GM12878 (cell line): ENCODE results near the gene STX19. TPM values are rescaled to one million over a fixed set of nuclear protein-coding genes. Genes with fewer than 3 reads are reported as not detected.

Experiments used
- ATF7 ChIP-seq: fragments of 450-650 bp; IDR thresholded peaks from 2 replicates; pipeline ENCODE4 v1.6.1; 2016; ENCODE audit warnings: low read depth, mild to moderate bottlenecking
- CBFB ChIP-seq: IDR thresholded peaks from 2 replicates; pipeline ENCODE4 v1.6.1; 2016; ENCODE audit warnings: antibody characterized with exemption, low read depth
- CBX5 ChIP-seq: sonication (generic); IDR thresholded peaks from 2 replicates; pipeline ENCODE4 v1.6.1; 2016; ENCODE audit warnings: low read depth, moderate library complexity, mild to moderate bottlenecking, inconsistent platforms
- CTCF ChIP-seq, 3 experiments: IDR thresholded peaks in 2 of 3; conservative IDR thresholded peaks in 1 of 3; 2 replicates each; pipeline ENCODE4 v1.5.1; 2011; ENCODE audit warnings: low read depth in 3 of 3, low read length in 3 of 3, mild to moderate bottlenecking in 3 of 3, control low read depth in 2 of 3, moderate library complexity in 2 of 3, inconsistent platforms in 1 of 3, mixed read lengths in 1 of 3; ENCODE audit not compliant: control insufficient read depth in 2 of 3, insufficient read depth in 1 of 3; ENCODE audit errors: extremely low read depth in 1 of 3
- E4F1 ChIP-seq: fragments of 450-650 bp; IDR thresholded peaks from 2 replicates; pipeline ENCODE4 v1.6.1; 2018; ENCODE audit warnings: borderline replicate concordance, mild to moderate bottlenecking; ENCODE audit not compliant: partially characterized antibody
- ESRRA ChIP-seq: IDR thresholded peaks from 2 replicates; pipeline ENCODE4 v1.6.1; 2012; ENCODE audit warnings: mild to moderate bottlenecking, low read length, improper control_type of control experiment
- ETV6 ChIP-seq, 2 experiments: fragments of 450-650 bp in 1 of 2; IDR thresholded peaks in 1 of 2; conservative IDR thresholded peaks in 1 of 2; 2 replicates each; pipeline ENCODE4 v1.6.1; 2014; ENCODE audit warnings: antibody characterized with exemption in 1 of 2, borderline replicate concordance in 1 of 2, low read depth in 1 of 2, mild to moderate bottlenecking in 1 of 2, moderate library complexity in 1 of 2
- GATAD2B ChIP-seq: fragments of 450-650 bp; conservative IDR thresholded peaks from 2 replicates; pipeline ENCODE4 v1.6.1; 2017; ENCODE audit warnings: low read depth, mild to moderate bottlenecking, moderate library complexity
- HCFC1 ChIP-seq: fragments of 150-350 bp; IDR thresholded peaks from 2 replicates; pipeline ENCODE4 v1.6.1; 2014; ENCODE audit warnings: low read length
- HDAC6 ChIP-seq: fragments of 200-600 bp; sonication (generic); IDR thresholded peaks from one replicate; pipeline ENCODE4 v1.8.0; 2017; ENCODE audit warnings: antibody characterized with exemption; ENCODE audit not compliant: unreplicated experiment
- IRF5 ChIP-seq: fragments of 450-650 bp; IDR thresholded peaks from 2 replicates; pipeline ENCODE4 v1.6.1; 2017; ENCODE audit warnings: borderline replicate concordance
- NR2C1 ChIP-seq: fragments of 450-650 bp; IDR thresholded peaks from 2 replicates; pipeline ENCODE4 v1.6.1; 2017; ENCODE audit warnings: antibody characterized with exemption, mild to moderate bottlenecking, moderate library complexity
- NR2F1 ChIP-seq: fragments of 450-650 bp; conservative IDR thresholded peaks from 2 replicates; pipeline ENCODE4 v1.6.1; 2017; ENCODE audit warnings: mild to moderate bottlenecking
- RCOR1 ChIP-seq: conservative IDR thresholded peaks from 2 replicates; pipeline ENCODE4 v1.6.1; 2012; ENCODE audit warnings: low read depth, low read length, improper control_type of control experiment
- SIX5 ChIP-seq: IDR thresholded peaks from 2 replicates; pipeline ENCODE4 v1.6.1; 2011; ENCODE audit warnings: mild to moderate bottlenecking, low read depth, low read length, moderate library complexity; ENCODE audit not compliant: severe bottlenecking
- SMAD5 ChIP-seq: IDR thresholded peaks from 2 replicates; pipeline ENCODE4 v1.6.1; 2016; ENCODE audit warnings: antibody characterized with exemption, low read depth
- SREBF1 ChIP-seq: IDR thresholded peaks from 2 replicates; pipeline ENCODE4 v1.6.1; 2012; ENCODE audit warnings: mild to moderate bottlenecking, low read length
- TAF1 ChIP-seq: IDR thresholded peaks from 2 replicates; pipeline ENCODE4 v1.6.1; 2011; ENCODE audit warnings: mild to moderate bottlenecking, low read depth, low read length, borderline replicate concordance
- ZBTB4 ChIP-seq: fragments of 450-650 bp; formaldehyde crosslinking; IDR thresholded peaks from 2 replicates; pipeline ENCODE4 v1.4.0; 2022; ENCODE audit warnings: mild to moderate bottlenecking, moderate library complexity
- ZZZ3 ChIP-seq: IDR thresholded peaks from 2 replicates; pipeline ENCODE4 v1.6.1; 2011; ENCODE audit warnings: low read depth; ENCODE audit not compliant: control insufficient read depth, insufficient read length
- polyA plus RNA-seq, 11 experiments: library from polyadenylated mRNA; depleted of rRNA in 4 of 11; unstranded in 6 of 11; stranded (reverse) in 5 of 11; fragments of >200 nt; fragmentation: Nextera tagmentation in 4 of 11; fragmentation: Illumina TruSeq in 1 of 11; extraction: Ambion mirVana in 4 of 11; extraction: Trizol in 1 of 11; gene quantifications; 1 replicate in 1 of 11; 2 replicates in 10 of 11; pipeline versions ENCODE4 v1.2.1 to v1.2.3, GENCODE V29; 2011 to 2016; ENCODE audit warnings: inconsistent platforms in 2 of 11, missing spikeins in 2 of 11, low read depth in 1 of 11
- total RNA-seq, 4 experiments: library from RNA; depleted of rRNA in 3 of 4; stranded (reverse); fragments of >200 nt in 3 of 4; fragmentation: Illumina TruSeq in 1 of 4; extraction: Trizol in 1 of 4; gene quantifications; 2 replicates each; pipeline versions ENCODE4 v1.2.1 to v1.2.3, GENCODE V29; 2013 to 2021

The STX19 gene
- total and polyA plus RNA-seq, 10 of the 15 experiments (the other 5 are each of a cell fraction or from before 2014, with no cell fraction given), result 0.10 to 0.14 (median 0.11) TPM; not detected in 7

GRCh38 chr3:94062513-94063404 lies 34.4 kb upstream of the STX19 start, which contains the start of the genes DHFR2 and NSUN3 (continued):
- no peak for TF ChIP-seq ZBTB4 (CRISPR knock-in tag)
- TF ChIP-seq SMAD5, result peak; percentile 81
- TF ChIP-seq E4F1, result peak; percentile 93
- TF ChIP-seq GATAD2B, result 0 out of 2 replicates have a peak, but pooled peaks have one; percentile 55
- TF ChIP-seq ATF7, result peak; percentile 55; the same call in 1 of the 2 replicates
- TF ChIP-seq SIX5, result no peak
- 0 out of 2 replicates have a peak, but pooled peaks have one; percentile 39 for TF ChIP-seq ESRRA
- TF ChIP-seq SREBF1, result no peak
- peak; percentile 97; the same call in 1 of the 2 replicates for TF ChIP-seq RCOR1
- TF ChIP-seq IRF5, result peak; percentile 87
- TF ChIP-seq HCFC1, result peak; percentile 14; the same call in 1 of the 2 replicates
- TF ChIP-seq ZZZ3, result no peak
- TF ChIP-seq ETV6 (conservative IDR thresholded peaks at IDR 0.05 in 1 of 2, IDR thresholded peaks at IDR 0.05 in 1 of 2; ENCODE audit: borderline replicate concordance in 1 of 2, low read depth in 1 of 2), result peak in 1 of 2 experiments; percentile 19; a peak in 1 of 4 replicates
- TF ChIP-seq HDAC6, result no peak
- TF ChIP-seq NR2C1, result no peak
- TF ChIP-seq CBX5, result peak; percentile 92
- TF ChIP-seq NR2F1, result peak; percentile 87
- peak; percentile 68; the same call in 1 of the 2 replicates for TF ChIP-seq TAF1
- no peak for TF ChIP-seq CTCF (IDR thresholded peaks at IDR 0.05 in 2 of 3, conservative IDR thresholded peaks at IDR 0.05 in 1 of 3; ENCODE audit: control insufficient read depth in 2 of 3, extremely low read depth in 1 of 3, insufficient read depth in 1 of 3, low read depth in 3 of 3, low read length in 3 of 3)
- peak; percentile 90 for TF ChIP-seq CBFB
